ENCODE results near the gene CYP46A1.

- TF ChIP-seq CTCF (IDR thresholded peaks at IDR 0.05) (no peak), EZH2phosphoT487 (IDR thresholded peaks at IDR 0.05) (no peak)
Observed at GRCh38 chr14:99735189-99736135, 51.4 kb downstream of the CYP46A1 start.

All from neural progenitor cell (in vitro differentiated cells).